GM12892 (cell line): Measurements from ENCODE around the gene RSKR.

Experiments
- POLR2A ChIP-seq: IDR thresholded peaks from 2 replicates; pipeline ENCODE4 v1.6.1; 2011; ENCODE audit warnings: low read depth, low read length, control low read depth
- POLR2AphosphoS5 ChIP-seq: IDR thresholded peaks from 2 replicates; pipeline ENCODE4 v1.6.1; 2011; ENCODE audit warnings: low read depth, low read length, control low read depth
- TAF1 ChIP-seq: IDR thresholded peaks from 2 replicates; pipeline ENCODE4 v1.6.1; 2011; ENCODE audit warnings: low read depth, mild to moderate bottlenecking, control low read depth, low read length, borderline replicate concordance

- TF ChIP-seq POLR2A (peak; percentile 83; the same call in 1 of the 2 replicates), POLR2AphosphoS5 (peak; percentile 81), TAF1 (peak; percentile 46; the same call in 1 of the 2 replicates)
These were observed 31.0 kb upstream of the RSKR start, which contains the start of gene BLTP2 for GRCh38 chr17:28644787-28645575.
